K562 (cell line): ENCODE measurements around the gene TM4SF18. TPM values are rescaled to one million over a fixed set of nuclear protein-coding genes. Genes with fewer than 3 reads are reported as not detected.

Experiments
- ATAC-seq: fragments of 200-7000 bp; cut with Tn5 transposase; 3 replicates; pipeline ENCODE4 v1.9.1; 2020; ENCODE audit warnings: moderate library complexity
- BruUV-seq: library from RNA; stranded (reverse); fragments of 400-500 nt; replicated peaks from 2 replicates; lab custom pipeline; 2021; lab: Mats Ljungman, UMichigan
- CTCF ChIA-PET: fragments of 300-600 bp; formaldehyde crosslinking; extraction: SDS; loops from one replicate; lab custom pipeline; 2021; ENCODE audit warnings: low intra/inter-chr PET ratio; lab: Yijun Ruan, JAX
- POLR2A ChIA-PET: fragments of 300-600, 350-650 bp; sonication (Branson Sonifier 250); formaldehyde crosslinking; extraction: SDS; loops from one replicate; lab custom pipeline; 2021; ENCODE audit warnings: antibody characterized with exemption, inconsistent platforms; lab: Yijun Ruan, JAX
- DNase-seq, 4 experiments: peaks; one replicate each; pipeline versions ENCODE4 v3.0.0 to v3.0.0-alpha.2; 2011 to 2018; ENCODE audit warnings: low spot score in 3 of 4, mixed read lengths in 3 of 4; ENCODE audit errors: extremely low read depth in 1 of 4
- FAIRE-seq: peaks from 2 replicates; lab custom pipeline; 2011; peaks lifted over from hg19 to GRCh38; lab: Jason Lieb, UNC
- H2AFZ ChIP-seq: 2 replicates; pipeline ENCODE4 v1.6.0; 2011; ENCODE audit warnings: low read depth, low read length, control low read depth, inconsistent platforms
- H3K27ac ChIP-seq: fragments of 200-600 bp; 3 replicates; pipeline ENCODE4 v1.8.0; 2011; ENCODE audit warnings: low read depth, mild to moderate bottlenecking, control low read depth, inconsistent platforms, low read length, moderate library complexity, mixed read lengths; ENCODE audit errors: extremely low read depth
- H3K27me3 ChIP-seq, 2 experiments: fragments of 300-600 bp in 1 of 2; 2 replicates in 1 of 2; 3 replicates in 1 of 2; pipeline versions ENCODE4 v1.6.0 to v1.8.0; 2011; ENCODE audit warnings: inconsistent platforms in 2 of 2, low read length in 2 of 2, mild to moderate bottlenecking in 1 of 2, mixed read lengths in 1 of 2, moderate library complexity in 1 of 2; ENCODE audit not compliant: control insufficient read depth in 2 of 2, insufficient read depth in 2 of 2
- H3K36me3 ChIP-seq: fragments of 300-600 bp; 3 replicates; pipeline ENCODE4 v1.8.0; 2011; ENCODE audit warnings: mild to moderate bottlenecking, low read length, inconsistent platforms; ENCODE audit not compliant: control insufficient read depth, insufficient read depth
- H3K4me1 ChIP-seq, 2 experiments: fragments of 200-600 bp in 1 of 2; replicated peaks in 1 of 2; 2 replicates in 1 of 2; 3 replicates in 1 of 2; pipeline versions ENCODE4 v1.5.1 to v1.8.0; 2011; ENCODE audit warnings: inconsistent platforms in 2 of 2, low read length in 2 of 2, mild to moderate bottlenecking in 1 of 2, mixed read lengths in 1 of 2, moderate library complexity in 1 of 2; ENCODE audit not compliant: control insufficient read depth in 2 of 2, insufficient read depth in 2 of 2
- H3K4me2 ChIP-seq: 2 replicates; pipeline ENCODE4 v1.6.1; 2011; ENCODE audit warnings: low read length, control low read depth, inconsistent platforms, mixed read lengths; ENCODE audit not compliant: insufficient read depth
- H3K4me3 ChIP-seq: fragments of 200-600 bp; sonication (generic), shearing (Covaris generic); 2 replicates; pipeline ENCODE4 v1.5.1; 2016; ENCODE audit warnings: control low read depth, inconsistent platforms
- H3K79me2 ChIP-seq: fragments of 200-600 bp; 3 replicates; pipeline ENCODE4 v1.8.0; 2011; ENCODE audit warnings: low read length, inconsistent platforms; ENCODE audit not compliant: control insufficient read depth, insufficient read depth
- H3K9ac ChIP-seq, 2 experiments: 2 replicates each; pipeline versions ENCODE4 v1.6.0 to v1.6.1; 2011; ENCODE audit warnings: low read depth in 2 of 2, low read length in 2 of 2, control low read depth in 1 of 2, inconsistent platforms in 1 of 2, mild to moderate bottlenecking in 1 of 2, mixed read lengths in 1 of 2; ENCODE audit not compliant: insufficient read depth in 1 of 2
- H3K9me1 ChIP-seq: one replicate; pipeline ENCODE4 v1.6.0; 2011; ENCODE audit warnings: inconsistent platforms, mild to moderate bottlenecking, low read length, moderate library complexity; ENCODE audit not compliant: control insufficient read depth, insufficient read depth
- H3K9me3 ChIP-seq: replicated peaks from 2 replicates; pipeline ENCODE4 v1.5.1; 2011; ENCODE audit warnings: low read depth, low read length, inconsistent platforms; ENCODE audit not compliant: control insufficient read depth, insufficient read depth
- H4K20me1 ChIP-seq: replicated peaks from 2 replicates; pipeline ENCODE4 v1.6.1; 2011; ENCODE audit warnings: low read length, inconsistent platforms, mixed read lengths; ENCODE audit not compliant: control insufficient read depth, insufficient read depth
- AFF1 ChIP-seq, 2 experiments: fragments of 450-650 bp; IDR thresholded peaks; 2 replicates each; pipeline ENCODE4 v1.6.1; 2018; ENCODE audit warnings: mild to moderate bottlenecking in 2 of 2, low read depth in 1 of 2; ENCODE audit not compliant: partially characterized antibody in 2 of 2
- DDX20 ChIP-seq: fragments of 450-650 bp; IDR thresholded peaks from 2 replicates; pipeline ENCODE4 v1.6.1; 2016; ENCODE audit warnings: missing genetic modification characterization, low read depth, mild to moderate bottlenecking, missing compliant biosample characterization, moderate library complexity
- FUS ChIP-seq: fragments of 200-400 bp; formaldehyde crosslinking; optimal IDR thresholded peaks from 2 replicates; pipeline ENCODE3; 2017; ENCODE audit warnings: low read depth, low read length
- HMGN3 ChIP-seq: IDR thresholded peaks from 2 replicates; pipeline ENCODE4 v1.6.1; 2011; ENCODE audit warnings: borderline replicate concordance, low read depth, mild to moderate bottlenecking, mixed read lengths, low read length; ENCODE audit not compliant: insufficient read length; ENCODE audit errors: extremely low read depth
- ILK ChIP-seq: fragments of 450-650 bp; IDR thresholded peaks from 2 replicates; pipeline ENCODE4 v1.6.1; 2016; ENCODE audit warnings: missing genetic modification characterization, low read depth, mild to moderate bottlenecking, missing compliant biosample characterization, moderate library complexity, borderline replicate concordance
- MEF2A ChIP-seq: IDR thresholded peaks from 2 replicates; pipeline ENCODE4 v1.6.1; 2011; ENCODE audit warnings: low read depth, mild to moderate bottlenecking, low read length, moderate library complexity; ENCODE audit not compliant: control insufficient read depth
- NCOA4 ChIP-seq: fragments of 450-650 bp; IDR thresholded peaks from 2 replicates; pipeline ENCODE4 v1.6.1; 2018; ENCODE audit warnings: mild to moderate bottlenecking; ENCODE audit not compliant: partially characterized antibody
- NFATC3 ChIP-seq: fragments of 450-650 bp; IDR thresholded peaks from 2 replicates; pipeline ENCODE4 v1.6.1; 2017; ENCODE audit warnings: mild to moderate bottlenecking
- TCFL5 ChIP-seq: fragments of 250-450 bp; sonication (Bioruptor Pico); conservative IDR thresholded peaks from 2 replicates; pipeline ENCODE4 v1.6.1; 2021; ENCODE audit warnings: mild to moderate bottlenecking, moderate library complexity, matching md5 sums
- U2AF1 ChIP-seq: fragments of 200-400 bp; formaldehyde crosslinking; optimal IDR thresholded peaks from 2 replicates; pipeline ENCODE3; 2017; ENCODE audit warnings: mild to moderate bottlenecking, low read depth, low read length, moderate library complexity
- ZKSCAN8 ChIP-seq: fragments of 200-800 bp; sonication (Bioruptor generic); IDR thresholded peaks from 2 replicates; pipeline ENCODE4 v1.6.1; 2016; ENCODE audit warnings: missing genetic modification characterization, missing compliant biosample characterization
- ZNF143 ChIP-seq: sonication (generic); formaldehyde crosslinking; IDR thresholded peaks from 2 replicates; pipeline ENCODE4 v1.9.0; 2022; ENCODE audit warnings: mild to moderate bottlenecking, missing genetic modification reagents
- ZNF23 ChIP-seq: fragments of 250-450 bp; sonication (Bioruptor Pico); IDR thresholded peaks from 2 replicates; pipeline ENCODE4 v1.4.0; 2020; ENCODE audit warnings: mild to moderate bottlenecking
- ZNF512 ChIP-seq: IDR thresholded peaks from 2 replicates; pipeline ENCODE4 v1.6.1; 2016; ENCODE audit warnings: missing genetic modification characterization, missing compliant biosample characterization
- ZNF668 ChIP-seq: fragments of 250-450 bp; sonication (Bioruptor Pico); IDR thresholded peaks from 2 replicates; pipeline ENCODE4 v1.8.0; 2022; ENCODE audit warnings: mild to moderate bottlenecking, inconsistent platforms
- WGBS: fragments of 100-300 bp; shearing (Covaris generic); methylation state at CpG from one replicate; pipeline ENCODE4 v1.1.6; 2016; ENCODE audit warnings: low coverage, mixed read lengths; ENCODE audit not compliant: insufficient coverage; ENCODE audit errors: missing lambda C conversion rate; 5-methylcytosine and 5-hydroxymethylcytosine counted together
- in situ Hi-C: fragments of 300-500 bp; cut with MboI; formaldehyde crosslinking; loops from 4 replicates; pipeline ENCODE4 v1.15.0; 2018; ENCODE audit warnings: inconsistent platforms, mixed read lengths
- intact Hi-C: fragments of 100-400 bp; cut with micrococcal nuclease; formaldehyde crosslinking; loops from 2 replicates; pipeline ENCODE4 v1.14.2; 2022
- polyA plus RNA-seq, 8 experiments: library from polyadenylated mRNA; depleted of rRNA in 4 of 8; stranded (reverse) in 5 of 8; unstranded in 3 of 8; fragments of >200 nt; fragmentation: Nextera tagmentation in 2 of 8; fragmentation: Illumina TruSeq in 1 of 8; extraction: Ambion mirVana in 2 of 8; extraction: Trizol in 1 of 8; gene quantifications; 2 replicates each; pipeline versions ENCODE4 v1.2.1 to v1.2.3, GENCODE V29; 2011 to 2014; ENCODE audit warnings: inconsistent platforms in 1 of 8, missing spikeins in 1 of 8
- total RNA-seq, 7 experiments: library from RNA; depleted of rRNA in 6 of 7; stranded (reverse); fragments of >200 nt in 6 of 7; fragmentation: Illumina TruSeq in 2 of 7; extraction: Trizol in 2 of 7; gene quantifications; 2 replicates each; pipeline versions ENCODE4 v1.2.1 to v1.2.3, GENCODE V29; 2011 to 2021; ENCODE audit warnings: low replicate concordance in 1 of 7

TM4SF18 gene
- total and polyA plus RNA-seq, 9 of the 15 experiments (the other 6 are each of a cell fraction or from before 2014, with no cell fraction given) = not detected

GRCh38 chr3:149330609-149331331 is 2.7 kb downstream of the TM4SF18 start:
- FAIRE-seq (no peak), ATAC-seq (no peak), DNase-seq (no peak)
- in situ Hi-C loops = no loop called here
- no peak overlapping the region for H3K4me3 ChIP-seq
- no peak overlapping the region for H3K9ac ChIP-seq
- CTCF ChIA-PET = no interaction called here
- no peaks in the 10 kb centered on the region for H4K20me1 ChIP-seq
- intact Hi-C loops = no loop called here
- H3K36me3 ChIP-seq = no peaks in the 10 kb centered on the region
- no peaks in the 10 kb centered on the region; a peak in 2 of 5 replicates for H3K27me3 ChIP-seq
- TF ChIP-seq FUS (no peak), ZNF143 (CRISPR knock-in tag) (no peak), ILK (tag) (no peak), MEF2A (no peak), TCFL5 (no peak), NCOA4 (no peak), NFATC3 (no peak), ZNF668 (CRISPR knock-in tag) (no peak), U2AF1 (no peak), ZNF512 (tag) (no peak), AFF1 (IDR thresholded peaks at IDR 0.05; ENCODE audit: low read depth in 1 of 2, partially characterized antibody in 2 of 2) (no peak), ZKSCAN8 (CRISPR knock-in tag) (no peak), HMGN3 (no peak), ZNF23 (CRISPR knock-in tag) (no peak), DDX20 (tag) (no peak)
- no peak overlapping the region for H3K27ac ChIP-seq
- H3K79me2 ChIP-seq = no peaks in the 10 kb centered on the region
- H3K4me1 ChIP-seq = no peaks in the 10 kb centered on the region; a peak in 1 of 5 replicates
- no peak overlapping the region for H2AFZ ChIP-seq
- no peaks in the 10 kb centered on the region for H3K9me3 ChIP-seq
- POLR2A ChIA-PET = interaction anchor here (0.6 kb wide), 1 partner anchor 382 kb away, joined by 3 read pairs; no protein-coding TSS in a partner anchor
- BruUV-seq = no TSS peak
- H3K9me1 ChIP-seq = no peaks in the 10 kb centered on the region
- 0% methylated on average over 2 of the region's 2 CpGs for WGBS
- H3K4me2 ChIP-seq = no peak overlapping the region
